ENCODE data around the gene HHIP. TPM values are rescaled to one million over a fixed set of nuclear protein-coding genes. Genes with fewer than 3 reads are reported as not detected.

HHIP gene, protein sequence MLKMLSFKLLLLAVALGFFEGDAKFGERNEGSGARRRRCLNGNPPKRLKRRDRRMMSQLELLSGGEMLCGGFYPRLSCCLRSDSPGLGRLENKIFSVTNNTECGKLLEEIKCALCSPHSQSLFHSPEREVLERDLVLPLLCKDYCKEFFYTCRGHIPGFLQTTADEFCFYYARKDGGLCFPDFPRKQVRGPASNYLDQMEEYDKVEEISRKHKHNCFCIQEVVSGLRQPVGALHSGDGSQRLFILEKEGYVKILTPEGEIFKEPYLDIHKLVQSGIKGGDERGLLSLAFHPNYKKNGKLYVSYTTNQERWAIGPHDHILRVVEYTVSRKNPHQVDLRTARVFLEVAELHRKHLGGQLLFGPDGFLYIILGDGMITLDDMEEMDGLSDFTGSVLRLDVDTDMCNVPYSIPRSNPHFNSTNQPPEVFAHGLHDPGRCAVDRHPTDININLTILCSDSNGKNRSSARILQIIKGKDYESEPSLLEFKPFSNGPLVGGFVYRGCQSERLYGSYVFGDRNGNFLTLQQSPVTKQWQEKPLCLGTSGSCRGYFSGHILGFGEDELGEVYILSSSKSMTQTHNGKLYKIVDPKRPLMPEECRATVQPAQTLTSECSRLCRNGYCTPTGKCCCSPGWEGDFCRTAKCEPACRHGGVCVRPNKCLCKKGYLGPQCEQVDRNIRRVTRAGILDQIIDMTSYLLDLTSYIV
- not detected for total RNA-seq

DNA sequence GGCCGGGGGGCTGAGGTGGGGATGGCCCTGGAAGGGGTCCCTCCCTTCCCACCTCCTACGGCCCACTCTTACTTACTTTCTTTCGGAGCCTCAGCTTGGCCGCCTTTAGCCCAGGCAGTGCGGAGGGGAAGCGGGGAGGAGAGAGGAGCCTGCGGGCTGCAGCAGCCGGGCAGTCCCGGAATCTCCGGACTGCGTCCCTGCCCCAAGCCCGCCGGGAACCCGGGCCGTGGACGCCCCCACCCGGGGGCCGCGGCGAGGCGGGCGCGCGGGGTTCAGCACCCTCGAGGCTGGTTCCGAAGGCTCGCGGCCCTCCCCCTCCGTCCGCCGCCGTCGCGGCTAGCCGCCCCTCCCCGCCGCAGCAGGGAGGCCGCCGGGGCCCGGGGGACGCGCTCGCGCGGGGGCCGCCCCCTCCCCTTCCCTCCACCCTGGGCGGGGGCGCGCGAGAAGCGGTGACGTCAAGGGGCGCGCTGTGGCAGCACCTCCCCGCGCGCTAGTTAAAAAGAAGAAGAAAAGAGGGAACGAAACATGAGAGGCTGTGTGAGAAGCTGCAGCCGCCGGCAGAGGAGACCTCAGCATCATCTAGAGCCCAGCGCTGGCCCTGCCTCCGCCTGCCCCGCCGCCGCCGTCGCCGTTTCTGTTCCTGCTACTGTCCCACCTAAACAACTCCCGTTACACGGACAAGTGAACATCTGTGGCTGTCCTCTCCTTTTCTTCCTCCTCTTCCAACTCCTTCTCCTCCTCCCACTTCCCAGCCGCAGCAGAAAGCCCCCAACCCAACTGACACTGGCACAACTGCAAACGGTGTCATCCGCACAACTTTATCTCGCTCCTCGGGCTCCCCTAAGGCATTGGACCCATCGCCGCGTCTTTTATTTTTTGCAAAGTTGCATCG, at the start of gene HHIP:
Gene HHIP, plus strand, starts transcription at position 526 of the 892 bp plus-strand sequence. CDS start 520 bp downstream, outside the sequence.
- peaks cover 15% of the 10 kb centered on the region for H3K4me1 Mint-ChIP-seq (ENCODE audit: low read depth)
- peak within 1 kb of the TSS; percentile 57 for H3K4me3 Mint-ChIP-seq
- H3K27ac Mint-ChIP-seq = no peak within 1 kb of the TSS
- peak; percentile 16 for DNase-seq
- ChIA-PET POLR2A (no interaction called here), CTCF (no interaction called here)
- intact Hi-C loops (cut with micrococcal nuclease) = no loop called here
- H3K27me3 Mint-ChIP-seq = peaks cover 32% of the 10 kb centered on the region
- no peaks in the 10 kb centered on the region for H3K9me3 Mint-ChIP-seq
- no peaks in the 10 kb centered on the region for H3K36me3 Mint-ChIP-seq

DNA sequence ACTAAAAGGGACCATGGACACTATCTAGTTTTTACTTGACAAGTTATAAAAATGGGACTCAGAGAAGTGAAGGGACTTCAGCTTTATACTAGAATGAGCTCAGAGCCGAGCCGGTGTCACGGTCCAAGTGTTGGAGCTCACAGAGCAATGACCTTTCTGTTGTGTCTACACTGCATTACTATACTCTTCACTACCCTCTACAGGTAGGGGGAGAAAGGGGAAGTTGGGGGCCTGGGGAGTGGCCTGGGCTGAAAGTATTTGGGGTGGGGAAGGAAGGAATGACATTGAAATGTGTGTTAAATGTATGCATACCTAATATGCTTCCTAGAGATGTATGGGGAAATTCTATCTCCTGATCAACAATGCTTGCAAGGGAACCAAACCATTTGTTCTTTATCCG, 48.8 kb upstream of the HHIP start:
- H3K27me3 Mint-ChIP-seq = no peaks in the 10 kb centered on the region
- POLR2A ChIA-PET = no interaction called here
- H3K4me3 Mint-ChIP-seq = no peak overlapping the region
- DNase-seq = no peak
- CTCF ChIA-PET = no interaction called here
- H3K27ac Mint-ChIP-seq = no peak overlapping the region
- no peaks in the 10 kb centered on the region for H3K9me3 Mint-ChIP-seq
- no peaks in the 10 kb centered on the region for H3K4me1 Mint-ChIP-seq (ENCODE audit: low read depth)
- intact Hi-C loops (cut with micrococcal nuclease) = no loop called here
- H3K36me3 Mint-ChIP-seq = no peaks in the 10 kb centered on the region

DNA sequence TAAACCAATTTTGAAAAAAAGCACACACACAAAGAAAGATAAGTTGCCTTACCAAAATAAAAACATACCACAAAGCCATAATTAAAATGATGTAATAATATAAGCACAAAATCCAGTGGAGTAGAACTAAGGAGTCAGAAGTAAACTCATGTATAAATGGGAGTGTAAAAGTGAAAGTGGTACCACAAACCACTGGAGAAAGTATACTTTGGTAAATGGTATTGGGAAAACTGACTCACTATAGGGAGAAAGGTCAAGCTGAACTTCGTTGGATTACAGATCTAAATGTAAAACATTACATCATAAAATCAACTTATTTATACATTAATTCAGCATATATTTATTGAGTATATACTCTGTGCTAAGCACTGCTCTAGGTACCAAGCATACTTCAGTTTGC, 46.3 kb upstream of the HHIP start:
- DNase-seq = no peak
- intact Hi-C loops (cut with micrococcal nuclease) = no loop called here
- H3K9me3 Mint-ChIP-seq = peaks cover 6% of the 10 kb centered on the region
- no peaks in the 10 kb centered on the region for H3K27me3 Mint-ChIP-seq
- no peaks in the 10 kb centered on the region for H3K4me1 Mint-ChIP-seq (ENCODE audit: low read depth)
- ChIA-PET POLR2A (no interaction called here), CTCF (interaction anchor here (1.1 kb wide), 1 partner anchor 17 kb away, joined by 3 read pairs; no protein-coding TSS in a partner anchor)
- H3K4me3 Mint-ChIP-seq = no peak overlapping the region
- H3K36me3 Mint-ChIP-seq = no peaks in the 10 kb centered on the region
- H3K27ac Mint-ChIP-seq = no peak overlapping the region

DNA sequence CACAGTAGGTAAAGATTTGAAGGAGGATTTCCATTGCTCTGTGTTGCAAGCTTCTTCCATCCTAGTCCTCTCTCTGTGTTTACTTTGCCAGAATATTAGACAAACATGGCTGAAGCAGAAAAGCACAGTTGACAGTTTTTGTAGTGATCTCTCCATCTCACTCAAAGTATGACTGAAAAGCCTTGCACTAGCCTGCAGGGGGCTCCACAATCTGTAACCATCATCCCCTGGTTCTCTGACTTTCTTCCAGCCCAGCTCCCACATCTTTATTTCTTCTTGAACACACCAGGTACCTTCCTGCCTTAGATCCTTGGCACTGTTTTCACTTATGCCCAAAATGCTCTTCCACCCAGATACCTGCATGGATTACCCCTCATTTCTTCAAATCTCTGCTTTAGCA, 34.1 kb upstream of the HHIP start:
- no peak overlapping the region for H3K27ac Mint-ChIP-seq
- CTCF ChIA-PET = interaction anchor here (1.0 kb wide), 1 partner anchor 450 kb away, joined by 3 read pairs; no protein-coding TSS in a partner anchor
- DNase-seq = no peak
- POLR2A ChIA-PET = no interaction called here
- peaks cover 3% of the 10 kb centered on the region for H3K9me3 Mint-ChIP-seq
- no peaks in the 10 kb centered on the region for H3K36me3 Mint-ChIP-seq
- H3K4me1 Mint-ChIP-seq (ENCODE audit: low read depth) = no peaks in the 10 kb centered on the region
- H3K27me3 Mint-ChIP-seq = no peaks in the 10 kb centered on the region
- no peak overlapping the region for H3K4me3 Mint-ChIP-seq
- intact Hi-C loops (cut with micrococcal nuclease) = loop anchor here (5.0 kb wide), 1 partner anchor 450 kb away; no protein-coding TSS in a partner anchor

DNA sequence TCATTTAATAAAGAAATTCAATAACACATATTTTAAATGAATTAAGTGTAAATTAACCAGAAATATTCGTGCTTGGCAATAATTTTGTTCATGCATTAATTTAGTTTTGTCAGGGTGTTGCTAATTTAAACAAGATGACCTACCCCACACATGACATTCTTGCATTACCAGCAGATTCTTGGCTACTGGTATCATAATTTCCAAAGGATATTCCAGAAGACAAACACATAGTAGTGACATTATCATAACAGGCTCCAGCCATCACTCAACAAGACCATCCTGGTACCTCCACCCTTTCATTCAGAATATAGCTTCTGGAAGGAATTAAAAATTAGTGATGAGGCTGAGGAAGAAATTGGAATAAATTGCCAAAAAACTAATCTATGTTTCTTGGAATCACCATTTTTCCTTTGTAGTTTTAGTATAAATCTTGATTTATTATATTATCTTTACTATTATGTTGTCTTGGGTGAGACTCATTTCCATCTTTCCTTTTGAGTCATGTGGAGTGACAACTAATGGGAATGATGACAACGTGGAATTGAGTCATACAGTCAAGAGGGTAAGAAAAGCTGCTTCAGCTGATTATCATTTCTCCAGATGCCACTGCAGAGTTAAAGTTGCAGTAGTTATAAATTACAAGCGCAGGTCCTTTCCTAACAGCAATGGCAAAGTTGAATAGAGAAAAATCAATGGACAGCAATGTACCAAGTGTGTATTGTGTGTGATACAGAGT, 30.9 kb upstream of the HHIP start:
- DNase-seq = no peak
- H3K27ac Mint-ChIP-seq = no peak overlapping the region
- no peaks in the 10 kb centered on the region for H3K4me1 Mint-ChIP-seq (ENCODE audit: low read depth)
- no peaks in the 10 kb centered on the region for H3K9me3 Mint-ChIP-seq
- no peaks in the 10 kb centered on the region for H3K27me3 Mint-ChIP-seq
- H3K36me3 Mint-ChIP-seq = no peaks in the 10 kb centered on the region
- no peak overlapping the region for H3K4me3 Mint-ChIP-seq
- intact Hi-C loops (cut with micrococcal nuclease) = loop anchor here (5.0 kb wide), 1 partner anchor 447 kb away; no protein-coding TSS in a partner anchor
- POLR2A ChIA-PET = no interaction called here
- CTCF ChIA-PET = no interaction called here

DNA sequence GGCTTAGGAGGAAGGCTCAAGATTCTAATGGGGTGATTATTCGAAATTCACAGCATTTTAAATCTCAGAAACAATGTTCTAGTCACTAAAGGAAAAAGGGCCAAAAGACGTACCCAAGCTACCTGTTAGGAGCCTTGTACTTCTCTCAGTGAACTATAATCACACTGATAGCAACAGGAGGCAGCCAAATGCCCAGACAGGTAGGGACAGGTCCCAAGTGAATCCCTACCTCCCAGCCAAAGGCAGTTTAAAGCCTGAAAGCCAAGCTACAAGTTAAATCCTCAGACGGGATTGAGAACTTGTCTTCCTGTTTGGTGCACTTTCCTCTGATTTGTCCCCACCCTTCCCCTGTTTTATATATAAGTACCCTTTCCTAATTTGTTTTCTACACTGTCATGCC, 24.3 kb upstream of the HHIP start:
- Mint-ChIP-seq H3K4me1 (ENCODE audit: low read depth) (no peaks in the 10 kb centered on the region), H3K27ac (no peak overlapping the region), H3K27me3 (no peaks in the 10 kb centered on the region), H3K4me3 (no peak overlapping the region), H3K36me3 (no peaks in the 10 kb centered on the region), H3K9me3 (no peaks in the 10 kb centered on the region)
- intact Hi-C loops (cut with micrococcal nuclease) = no loop called here
- CTCF ChIA-PET = no interaction called here
- POLR2A ChIA-PET = no interaction called here
- DNase-seq = no peak

DNA sequence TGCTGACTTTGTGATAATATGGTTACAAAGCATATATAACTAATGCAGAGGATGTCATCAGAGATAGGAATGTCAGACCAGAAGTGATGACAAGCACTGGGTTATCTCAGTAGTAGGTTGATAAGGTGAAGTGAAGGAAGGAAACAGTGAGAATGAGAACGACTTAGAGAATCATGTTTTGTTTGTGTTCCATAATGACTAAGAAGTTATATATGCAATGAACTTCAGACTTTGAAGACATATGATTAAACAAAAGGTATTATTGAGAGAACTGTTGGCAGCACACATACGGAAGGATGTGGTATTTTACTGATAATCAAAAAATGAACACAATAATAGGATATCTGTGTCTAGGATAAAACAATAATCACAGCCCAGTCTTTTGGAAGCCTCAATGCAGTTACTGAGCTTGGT, 18.3 kb upstream of the HHIP start:
- intact Hi-C loops (cut with micrococcal nuclease) = no loop called here
- ChIA-PET POLR2A (no interaction called here), CTCF (no interaction called here)
- H3K27me3 Mint-ChIP-seq = no peaks in the 10 kb centered on the region
- H3K4me1 Mint-ChIP-seq (ENCODE audit: low read depth) = no peaks in the 10 kb centered on the region
- H3K9me3 Mint-ChIP-seq = no peaks in the 10 kb centered on the region
- no peak overlapping the region for H3K4me3 Mint-ChIP-seq
- DNase-seq = no peak
- H3K27ac Mint-ChIP-seq = no peak overlapping the region
- no peaks in the 10 kb centered on the region for H3K36me3 Mint-ChIP-seq

DNA sequence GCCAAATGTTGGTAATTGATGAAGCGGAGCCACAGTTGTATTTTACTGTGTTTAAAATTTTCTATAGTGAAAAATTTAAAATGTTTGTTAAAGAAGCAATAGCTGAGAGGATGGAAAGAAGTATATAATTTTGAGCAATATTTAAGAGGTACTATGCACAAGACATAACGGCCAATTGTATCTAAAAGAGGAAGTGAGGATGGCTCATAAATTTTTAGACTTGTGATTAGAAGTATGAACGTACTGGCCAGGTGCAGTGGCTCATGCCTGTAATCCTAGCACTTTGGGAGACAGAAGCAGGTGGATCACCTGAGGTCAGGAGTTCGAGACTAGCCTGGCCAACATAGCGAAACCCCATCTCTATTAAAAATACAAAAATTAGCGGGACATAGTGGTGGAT, 12.7 kb upstream of the HHIP start:
- intact Hi-C loops (cut with micrococcal nuclease) = no loop called here
- no peak overlapping the region for H3K27ac Mint-ChIP-seq
- POLR2A ChIA-PET = no interaction called here
- CTCF ChIA-PET = no interaction called here
- peaks cover 2% of the 10 kb centered on the region for H3K27me3 Mint-ChIP-seq
- H3K4me3 Mint-ChIP-seq = no peak overlapping the region
- H3K4me1 Mint-ChIP-seq (ENCODE audit: low read depth) = no peaks in the 10 kb centered on the region
- H3K9me3 Mint-ChIP-seq = no peaks in the 10 kb centered on the region
- H3K36me3 Mint-ChIP-seq = no peaks in the 10 kb centered on the region
- no peak for DNase-seq

DNA sequence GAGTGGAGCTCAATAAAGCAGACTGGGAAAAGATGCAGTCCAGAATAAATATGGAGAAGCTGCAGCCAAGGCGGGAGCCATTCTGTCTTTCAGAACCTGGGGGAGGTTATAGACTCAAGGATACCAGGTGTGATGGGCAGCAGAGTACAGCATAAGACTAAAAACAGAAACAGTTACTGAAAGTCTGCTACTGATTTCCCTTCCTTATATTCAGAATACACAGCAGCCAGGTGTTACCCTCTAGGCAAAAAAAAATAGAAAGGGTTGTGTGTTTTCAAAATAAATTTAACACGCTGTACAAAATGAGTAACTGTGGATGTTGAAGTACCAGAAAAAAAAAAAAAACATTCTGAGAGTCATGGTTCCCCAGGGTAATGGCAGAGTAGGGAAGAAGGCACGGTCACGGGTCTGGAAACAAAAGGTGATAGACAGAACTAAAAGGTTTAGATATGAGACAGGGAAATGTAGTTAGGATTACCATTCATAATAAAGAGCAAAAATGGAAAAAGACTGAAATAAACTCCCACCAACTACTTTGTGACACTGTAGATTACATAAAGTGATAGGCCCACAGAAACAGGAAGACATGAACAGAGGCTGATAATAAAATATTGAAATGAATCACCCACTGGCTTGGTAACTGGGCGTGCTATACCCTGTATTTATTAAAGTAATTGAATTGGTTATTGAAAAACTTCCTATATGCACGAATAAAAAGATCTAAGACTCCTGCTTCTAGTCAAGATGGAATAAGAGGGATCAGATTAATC, 10.8 kb upstream of the HHIP start:
- intact Hi-C loops (cut with micrococcal nuclease) = no loop called here
- POLR2A ChIA-PET = no interaction called here
- no peaks in the 10 kb centered on the region for H3K9me3 Mint-ChIP-seq

DNA sequence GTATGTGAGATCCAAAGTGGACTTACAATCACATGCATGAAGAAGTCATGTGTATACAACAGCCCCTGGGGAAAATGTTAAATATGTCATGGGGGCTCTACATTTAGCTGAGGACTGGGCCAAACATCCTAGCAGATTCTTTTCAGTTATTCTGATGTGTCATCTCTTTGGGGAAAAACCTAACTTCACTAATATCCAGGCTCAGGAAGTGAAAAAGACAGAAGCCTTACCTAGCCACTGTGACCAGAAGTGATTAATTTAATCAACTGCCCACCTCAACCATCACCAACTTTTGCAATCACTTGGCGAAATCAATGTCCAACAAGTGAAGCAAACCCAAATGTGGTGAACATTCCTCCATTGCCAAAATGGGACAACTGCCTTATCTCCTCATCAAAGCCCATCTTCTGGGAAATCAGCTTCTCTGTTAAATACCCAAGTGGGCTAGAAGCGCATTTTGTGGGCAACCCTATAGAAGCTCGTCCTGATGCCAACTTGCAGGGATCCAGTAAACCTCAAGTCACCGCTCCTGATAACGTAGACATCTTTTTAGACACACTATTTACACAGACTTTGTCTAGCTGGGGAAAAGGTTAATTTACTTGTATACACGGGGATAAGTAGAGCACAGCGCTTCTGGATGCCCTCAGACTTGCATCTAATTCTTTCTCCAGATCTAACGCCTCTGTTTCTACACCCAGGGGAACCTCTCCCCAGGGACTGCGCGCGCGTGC, 1.4 kb upstream of the HHIP start:
- ChIA-PET POLR2A (no interaction called here), CTCF (no interaction called here)
- intact Hi-C loops (cut with micrococcal nuclease) = no loop called here
- H3K4me3 Mint-ChIP-seq = no peak overlapping the region
- no peaks in the 10 kb centered on the region for H3K9me3 Mint-ChIP-seq
- no peaks in the 10 kb centered on the region for H3K36me3 Mint-ChIP-seq
- peaks cover 32% of the 10 kb centered on the region for H3K27me3 Mint-ChIP-seq
- H3K4me1 Mint-ChIP-seq (ENCODE audit: low read depth) = peaks cover 15% of the 10 kb centered on the region
- H3K27ac Mint-ChIP-seq = no peak overlapping the region
- no peak for DNase-seq

More for the DNA sequence above, 10.8 kb upstream of the HHIP start:
- H3K4me3 Mint-ChIP-seq = no peak overlapping the region
- CTCF ChIA-PET = no interaction called here
- H3K36me3 Mint-ChIP-seq = no peaks in the 10 kb centered on the region
- H3K4me1 Mint-ChIP-seq (ENCODE audit: low read depth) = no peaks in the 10 kb centered on the region
- H3K27ac Mint-ChIP-seq = no peak overlapping the region
- DNase-seq = no peak
- H3K27me3 Mint-ChIP-seq = peaks cover 2% of the 10 kb centered on the region

DNA sequence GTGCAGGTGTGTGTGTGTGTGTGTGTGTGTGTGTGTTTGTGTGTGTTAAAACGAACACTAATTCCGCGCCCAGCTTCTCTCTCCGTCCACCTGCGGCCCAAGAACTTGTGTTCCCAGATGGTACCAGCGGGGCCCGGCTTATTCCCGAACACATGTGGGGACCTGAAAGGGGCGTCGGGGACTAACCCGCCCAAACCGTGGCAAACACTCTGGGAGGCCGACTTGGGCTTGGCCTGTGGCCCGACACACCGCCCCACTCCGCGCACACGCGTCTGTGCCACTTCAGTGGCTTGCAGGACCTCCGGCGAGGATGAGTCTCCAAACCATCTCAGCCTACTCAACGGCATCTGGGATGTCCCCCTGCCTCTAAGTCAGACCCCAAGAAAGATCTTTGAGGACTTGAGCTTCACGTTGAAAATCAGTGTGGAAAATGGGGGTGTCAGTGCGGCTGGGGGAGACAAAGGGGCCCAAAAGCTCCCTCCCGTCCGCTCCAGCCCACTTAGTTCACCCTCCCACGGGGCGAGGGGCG, 790 bp upstream of the HHIP start:
- H3K27ac Mint-ChIP-seq = no peak overlapping the region
- POLR2A ChIA-PET = no interaction called here
- H3K4me1 Mint-ChIP-seq (ENCODE audit: low read depth) = peaks cover 15% of the 10 kb centered on the region
- no peaks in the 10 kb centered on the region for H3K36me3 Mint-ChIP-seq
- peaks cover 32% of the 10 kb centered on the region for H3K27me3 Mint-ChIP-seq
- no peak overlapping the region for H3K4me3 Mint-ChIP-seq
- CTCF ChIA-PET = no interaction called here
- no peak for DNase-seq
- intact Hi-C loops (cut with micrococcal nuclease) = no loop called here
- H3K9me3 Mint-ChIP-seq = no peaks in the 10 kb centered on the region
